NCI-H526 treated with DMSO at 0.1 percent for 48 hours (cell line): ENCODE results near the gene CLCN2.

Source experiments
- DNase-seq: peaks from one replicate; lab custom pipeline; 2025; lab: John Stamatoyannopoulos, UW

Gene CLCN2

DNA sequence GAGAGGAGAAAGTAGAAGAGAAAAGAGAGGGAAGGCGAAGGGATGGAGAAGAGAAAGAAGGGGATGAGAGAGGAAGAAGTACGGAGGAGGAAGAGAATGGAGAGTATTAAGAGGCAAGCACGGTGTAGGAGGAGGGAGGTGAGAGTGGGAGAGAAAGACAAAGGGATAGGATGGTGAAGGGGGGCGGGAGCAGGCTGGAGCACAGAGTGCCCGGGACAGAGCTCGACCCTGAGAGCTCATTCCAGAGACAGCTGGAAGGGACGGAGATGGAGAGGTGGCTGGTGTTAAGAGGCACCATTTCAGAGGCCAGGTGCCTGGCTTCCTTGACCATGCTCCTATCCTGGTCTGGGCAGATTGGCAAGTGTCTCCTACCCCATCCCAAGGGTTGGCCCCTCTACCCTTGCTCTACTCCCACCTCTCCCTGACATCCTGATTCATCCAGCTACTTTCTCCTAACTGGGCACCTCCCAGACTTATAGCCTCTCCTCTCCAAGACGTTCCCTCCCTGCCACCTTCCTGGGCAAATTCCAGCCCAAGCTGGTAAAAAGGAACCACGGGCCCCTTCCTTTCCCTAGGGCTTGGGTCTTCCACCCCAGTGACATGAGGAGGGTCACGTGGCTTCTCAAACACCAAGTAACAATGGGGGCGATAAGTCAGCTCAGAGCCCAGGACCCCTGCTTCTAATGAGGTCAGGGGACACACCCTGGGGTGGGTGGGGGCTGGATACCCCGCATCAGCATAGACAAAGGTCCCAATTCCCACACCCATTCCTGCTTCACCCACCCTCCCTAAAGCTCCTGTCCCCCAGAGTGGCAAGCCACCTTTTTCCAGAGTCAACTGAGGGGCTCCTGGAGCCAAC lies 1.1 kb downstream of the CLCN2 start:
- DNase-seq = no peak

- no peak for DNase-seq
These were observed 1.8 kb downstream of the CLCN2 start for GRCh38 chr3:184359610-184360009.

- DNase-seq = no peak
These were observed 2.5 kb downstream of the CLCN2 start for GRCh38 chr3:184358921-184359350.

DNA sequence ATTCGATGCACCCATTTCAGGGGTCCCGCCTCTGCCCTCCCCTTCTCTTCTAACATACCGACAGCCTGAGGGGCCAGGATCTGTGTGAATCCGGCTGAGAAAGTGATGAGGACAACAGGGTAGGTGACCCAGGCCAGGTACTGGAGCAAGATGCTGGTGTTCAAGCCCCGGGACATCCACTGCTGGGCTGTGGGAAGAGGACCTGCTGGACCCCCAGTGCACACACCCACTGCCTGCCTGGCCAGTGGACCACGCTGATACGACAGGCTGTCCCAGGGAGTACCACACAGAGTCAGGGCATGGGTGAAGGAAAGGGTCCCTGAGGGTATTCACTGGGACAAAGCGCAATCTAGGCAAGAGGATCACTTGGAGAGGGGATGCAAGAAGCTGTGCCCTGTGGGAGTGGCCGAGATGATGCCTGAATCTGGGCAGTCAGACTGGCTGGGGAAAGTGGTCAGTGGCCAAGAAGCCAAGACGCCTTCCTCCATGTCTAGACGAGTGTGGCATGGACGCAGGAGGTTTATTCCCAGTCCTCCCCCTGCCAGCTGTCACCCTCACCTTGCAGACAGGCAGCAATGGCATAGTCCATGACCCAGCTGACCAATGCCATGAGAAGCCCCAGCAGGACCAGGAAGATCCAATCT lies 3.2 kb downstream of the CLCN2 start:
- no peak for DNase-seq

- DNase-seq = no peak
These were observed 3.9 kb downstream of the CLCN2 start for GRCh38 chr3:184357248-184358123.

DNA sequence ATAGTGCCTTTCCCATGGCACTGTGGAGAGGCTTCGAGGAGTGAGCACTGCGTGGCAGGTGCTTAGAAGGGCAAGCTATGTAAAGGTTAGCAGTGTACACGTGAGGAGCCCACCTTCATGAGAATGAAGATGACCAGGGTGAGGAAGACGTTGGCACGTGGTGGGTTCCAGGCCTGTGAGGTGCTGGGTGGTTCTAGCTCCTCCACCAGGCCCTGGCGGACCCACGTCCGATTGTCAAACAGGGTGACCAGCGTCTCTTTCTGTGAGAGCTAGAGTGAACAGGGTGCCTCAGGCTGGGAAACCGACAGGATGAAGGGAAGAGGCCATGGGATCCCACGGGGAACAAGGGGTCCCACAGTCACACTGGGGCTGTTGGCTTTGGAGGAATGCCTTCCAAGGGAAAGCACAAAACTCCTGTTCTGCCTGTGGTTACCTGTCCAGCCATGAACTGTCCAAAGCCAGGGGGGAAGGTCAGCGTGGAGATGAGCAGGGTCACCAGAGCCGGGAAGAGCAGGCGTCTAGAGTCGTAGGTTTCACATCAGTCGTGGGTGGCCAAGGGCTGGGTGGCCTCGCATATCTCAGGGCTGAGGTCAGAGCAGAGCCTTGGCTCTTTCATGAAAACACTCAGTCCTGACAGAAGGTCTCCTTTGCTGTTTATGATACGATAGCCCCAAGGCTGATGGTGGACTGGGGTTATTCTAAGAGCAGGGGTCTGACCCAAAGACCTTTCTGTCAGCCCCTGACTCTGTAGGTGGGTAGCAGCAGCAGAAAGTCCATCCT lies 6.0 kb downstream of the CLCN2 start:
- no peak for DNase-seq

DNA sequence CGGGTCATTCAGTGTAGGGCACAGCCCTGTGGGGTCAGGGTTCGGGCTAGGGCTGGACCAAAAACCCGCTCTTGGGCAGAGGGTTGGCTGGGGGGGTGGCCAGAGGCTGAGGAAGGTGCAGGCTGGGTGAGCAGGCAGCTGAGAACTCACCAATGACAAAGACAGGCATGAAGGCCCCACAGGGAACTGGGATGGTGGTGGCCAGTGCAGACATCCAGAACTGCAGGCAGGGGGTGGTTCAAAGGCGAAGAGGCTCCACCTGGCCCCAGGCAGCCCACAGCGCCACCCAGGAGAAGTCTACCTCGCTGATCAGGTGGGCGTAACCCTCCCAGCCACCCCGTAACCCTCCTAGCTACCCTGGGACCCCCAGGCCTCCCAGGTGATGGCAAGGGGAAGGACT lies 6.7 kb downstream of the CLCN2 start:
- DNase-seq = no peak

DNA sequence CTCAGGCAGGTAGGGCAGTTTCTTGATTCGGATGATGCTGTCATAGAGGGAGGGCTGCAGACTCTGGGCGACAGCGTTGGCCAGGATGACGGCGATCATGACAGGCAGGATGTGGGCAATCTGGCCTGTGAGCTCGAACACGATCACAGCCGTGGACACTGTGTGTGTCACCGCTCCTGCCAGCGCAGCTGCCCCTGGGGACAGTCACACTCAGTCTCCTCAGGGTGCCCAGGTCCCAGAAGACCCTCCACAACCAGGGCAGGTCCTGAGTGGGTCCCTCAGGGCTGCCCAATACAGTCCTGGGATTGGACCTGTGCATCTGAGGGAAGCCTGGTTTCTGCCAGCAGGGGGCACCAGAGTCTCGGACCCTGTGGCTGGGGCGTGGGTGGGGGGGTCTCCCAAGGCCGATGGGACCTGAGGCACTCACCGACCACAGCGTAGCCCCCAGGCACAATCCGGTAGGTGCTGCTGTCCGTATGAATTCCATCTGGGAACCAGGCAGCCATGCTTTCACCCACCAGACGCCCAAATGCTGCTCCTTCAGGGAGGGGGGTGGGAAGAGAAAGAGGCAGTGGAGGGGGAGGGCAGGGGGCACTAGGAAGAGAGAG lies 7.2 kb downstream of the CLCN2 start:
- no peak for DNase-seq

GRCh38 chr3:184353546-184353941 lies 7.9 kb downstream of the CLCN2 start:
- DNase-seq = no peak

GRCh38 chr3:184352897-184353545 lies 8.4 kb downstream of the CLCN2 start:
- DNase-seq = no peak

- no peak for DNase-seq
These were observed 9.1 kb downstream of the CLCN2 start for GRCh38 chr3:184352149-184352785.

DNA sequence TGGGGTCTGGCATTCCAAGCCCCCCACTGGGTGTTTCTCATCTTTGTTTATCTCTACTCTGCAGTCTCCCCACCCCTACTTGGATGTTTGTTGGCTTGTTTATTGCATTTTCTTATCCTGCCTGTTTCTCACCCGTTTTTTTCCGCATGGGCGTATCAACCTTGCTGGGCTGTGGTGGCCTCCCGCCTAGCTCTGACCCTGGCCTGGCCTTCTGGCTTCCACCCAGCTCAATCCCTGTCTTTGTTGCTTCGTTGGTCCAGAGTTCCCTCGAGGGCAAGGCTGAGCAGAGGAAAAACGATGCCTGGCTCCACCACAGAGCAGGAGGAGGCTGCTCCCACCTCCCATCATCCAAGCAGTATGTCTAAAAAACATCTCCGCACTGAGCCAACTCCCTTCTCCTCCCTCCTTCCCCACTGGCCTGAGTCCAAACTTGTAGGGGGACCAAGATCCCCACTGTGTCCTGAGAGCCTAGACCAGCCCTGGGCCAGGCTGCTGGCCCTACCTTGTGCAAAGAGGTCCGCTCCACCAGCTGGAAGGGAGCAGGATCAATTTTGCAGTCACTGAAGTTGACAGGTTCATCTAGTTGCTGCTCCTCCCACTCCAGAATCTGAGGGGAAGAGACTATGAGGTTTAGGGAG lies 9.8 kb downstream of the CLCN2 start:
- DNase-seq = no peak

- DNase-seq = no peak
These were observed 10.8 kb downstream of the CLCN2 start for GRCh38 chr3:184350618-184351017.

DNA sequence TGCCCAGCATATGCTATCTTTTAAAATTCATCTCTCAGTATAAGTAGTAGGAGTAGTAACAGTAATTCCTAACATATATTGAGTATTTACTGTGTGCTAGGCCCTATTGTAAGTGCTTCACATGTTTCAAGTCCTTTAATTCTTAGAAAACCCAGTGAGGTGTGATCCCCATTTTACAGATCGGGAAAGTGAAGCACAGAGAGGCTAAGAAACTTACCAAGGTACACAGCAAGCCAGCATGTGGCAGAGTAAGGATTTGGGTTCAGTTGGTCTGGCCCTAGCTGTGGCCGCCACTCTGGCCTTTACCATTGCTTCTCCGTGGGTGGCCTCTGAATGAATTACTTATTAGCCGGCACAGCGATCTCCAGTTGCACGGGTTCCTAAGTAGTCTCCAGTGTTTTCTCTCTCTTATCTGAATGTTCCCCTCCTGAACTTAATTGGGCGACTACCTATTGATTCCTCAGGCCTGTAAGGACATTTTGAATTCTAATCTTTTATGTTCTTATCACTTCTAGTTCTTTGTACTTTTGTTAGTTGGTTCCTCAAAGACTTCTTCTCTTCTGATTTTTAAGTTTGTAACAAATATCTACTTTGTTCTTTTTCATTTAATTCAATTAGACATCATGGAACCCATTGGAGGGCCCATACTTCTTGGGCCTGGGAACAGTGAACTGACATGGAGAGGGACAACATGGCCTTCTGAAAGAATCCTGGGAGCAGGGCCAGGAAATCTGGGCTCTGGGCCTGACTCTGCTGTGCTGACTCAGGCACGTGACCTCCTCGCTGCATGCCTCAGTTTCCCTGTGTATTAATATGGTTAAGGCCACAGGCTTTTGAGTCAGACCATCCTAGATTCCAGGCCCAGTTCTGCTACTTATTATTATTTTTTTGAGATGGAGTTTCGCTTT lies 11.6 kb downstream of the CLCN2 start:
- DNase-seq = no peak

- no peak for DNase-seq
These were observed 13.4 kb downstream of the CLCN2 start for GRCh38 chr3:184348057-184348382.

DNA sequence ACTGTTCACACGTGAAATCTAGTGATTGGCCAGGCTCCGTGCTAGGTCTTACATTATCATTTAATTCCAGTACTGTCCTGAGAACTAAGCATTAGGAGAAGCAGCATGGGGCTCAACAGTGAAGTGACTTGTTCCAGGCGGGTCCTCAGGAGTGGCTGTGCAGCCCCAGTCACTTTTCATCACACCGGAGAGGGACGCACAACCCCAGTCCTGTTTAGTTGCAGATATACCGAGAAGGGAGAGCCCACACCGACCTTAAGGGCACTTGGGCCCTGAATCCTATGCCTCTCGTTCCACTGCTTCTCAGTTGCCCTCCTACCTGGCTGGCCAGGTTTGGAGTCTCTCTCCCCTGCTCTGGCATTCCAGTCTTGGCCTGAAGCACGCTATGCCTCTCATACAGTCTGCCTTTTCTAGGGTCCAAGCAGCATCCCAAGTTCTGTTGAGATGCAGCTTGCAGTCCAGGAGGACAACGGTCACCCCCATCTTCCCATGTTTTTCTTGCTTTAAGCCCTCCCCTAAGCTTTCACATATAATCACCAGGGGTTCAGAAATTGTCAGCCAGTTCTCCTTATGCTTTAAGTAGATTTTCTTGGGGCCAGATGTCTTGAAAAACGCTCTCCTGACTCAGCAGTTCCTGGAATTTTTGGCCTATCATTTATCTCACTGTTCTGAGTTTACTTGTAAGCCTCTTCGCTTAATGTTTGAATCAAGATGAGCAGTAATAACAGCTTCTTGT lies 13.9 kb downstream of the CLCN2 start:
- DNase-seq = no peak

DNA sequence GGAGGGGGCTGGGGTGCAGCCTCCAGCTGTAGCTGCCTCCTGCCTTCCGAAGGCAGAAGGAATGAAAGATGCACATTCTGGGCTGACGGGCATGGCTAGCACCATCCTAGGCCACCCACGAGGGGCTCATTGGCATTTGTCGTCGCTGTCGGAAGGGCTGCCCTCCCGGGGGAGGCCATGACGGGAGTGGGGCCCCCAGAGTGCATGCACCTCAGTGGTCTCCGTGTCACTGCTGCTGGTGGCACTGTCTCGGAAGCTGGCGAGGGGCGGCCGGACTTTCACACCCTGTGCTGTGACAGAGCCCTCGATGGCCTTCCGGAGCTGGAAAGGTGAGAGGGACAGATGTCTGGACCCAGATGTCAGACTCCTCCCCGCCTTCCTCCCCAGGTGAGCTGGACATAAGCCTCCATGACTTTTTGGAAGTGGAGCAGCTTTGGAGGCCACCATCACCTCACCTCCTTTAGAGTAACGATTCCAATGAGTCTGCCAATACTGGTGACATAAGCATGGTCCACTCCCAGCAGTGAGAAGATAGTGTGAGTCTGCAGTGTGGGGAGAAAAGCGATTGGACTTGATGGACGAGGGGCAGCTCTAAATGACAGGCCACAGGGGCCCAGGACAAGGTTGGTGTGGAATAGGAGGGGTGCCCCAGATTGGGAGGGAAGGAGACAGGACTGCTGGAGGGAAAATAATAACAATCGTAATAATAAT lies 14.8 kb downstream of the CLCN2 start:
- DNase-seq = no peak
